ENCODE measurements around the gene ARHGEF18. TPM values are rescaled to one million over a fixed set of nuclear protein-coding genes. Genes with fewer than 3 reads are reported as not detected.

Gene ARHGEF18
- total RNA-seq, 1 experiment from 2014 or later = 20.1 TPM

Other genes with a start within 250 kb of the ARHGEF18 start
- 10.7 and 11.3 TPM in 2 replicates for gene INSR, start 54.5 kb upstream of the ARHGEF18 start, total RNA-seq (2014; rRNA removed; shearing (Covaris generic))
- 1.1 and 1.2 TPM in 2 replicates for gene PEX11G, start 140.1 kb downstream of the ARHGEF18 start, total RNA-seq (2014; rRNA removed; shearing (Covaris generic))
- gene ZNF358, start 167.2 kb downstream of the ARHGEF18 start, total RNA-seq (2014; rRNA removed; shearing (Covaris generic)) = 17.7 and 18.7 TPM in 2 replicates
- gene MCOLN1, start 173.7 kb downstream of the ARHGEF18 start, total RNA-seq (2014; rRNA removed; shearing (Covaris generic)) = 9.5 and 10.0 TPM in 2 replicates
- gene PNPLA6, start 186.8 kb downstream of the ARHGEF18 start, total RNA-seq (2014; rRNA removed; shearing (Covaris generic)) = 35.9 and 40.0 TPM in 2 replicates
- gene CAMSAP3, start 246.9 kb downstream of the ARHGEF18 start, total RNA-seq (2014; rRNA removed; shearing (Covaris generic)) = 0.24 and 0.48 TPM in 2 replicates

Measured in SK-MEL-5 (cell line).